Measurements from ENCODE around the gene CLDND1. TPM values are rescaled to one million over a fixed set of nuclear protein-coding genes. Genes with fewer than 3 reads are reported as not detected.
A peak's percentile ranks its signal among the peaks of the same experiment; 100 is the strongest.

CLDND1 gene
- total RNA-seq, 1 experiment from 2014 or later, result 90.7 TPM

- BruUV-seq (replicated peaks), result no TSS peak
- TF ChIP-seq CTCF (conservative IDR thresholded peaks at IDR 0.05; ENCODE audit: low read depth, low read length) (no peak), EZH2 (IDR thresholded peaks at IDR 0.05; ENCODE audit: borderline replicate concordance, low read depth, low read length, poor library complexity, severe bottlenecking) (no peak)
- ChIA-PET CTCF (no interaction called here), POLR2A (ENCODE audit: low non-redundant PET) (no interaction called here)
- Histone ChIP-seq H3K36me3 (ENCODE audit: insufficient read depth, low read length, poor library complexity, severe bottlenecking) (no peaks in the 10 kb centered on the region), H3K27ac (ENCODE audit: low read depth, low read length, poor library complexity, severe bottlenecking) (no peak overlapping the region), H3K27me3 (replicated peaks; ENCODE audit: insufficient read depth, low read depth, low read length, poor library complexity) (peaks cover 8% of the 10 kb centered on the region), H3K4me3 (ENCODE audit: low read depth, low read length, poor library complexity, severe bottlenecking) (no peak overlapping the region), H3K9me3 (ENCODE audit: low read depth, low read length, poor library complexity, severe bottlenecking) (no peaks in the 10 kb centered on the region), H3K4me1 (ENCODE audit: insufficient read depth, low read length, poor library complexity, severe bottlenecking) (no peaks in the 10 kb centered on the region)
- DNase-seq (ENCODE audit: low spot score), result no peak
- intact Hi-C loops (cut with micrococcal nuclease; ENCODE audit: unreplicated experiment), result no loop called here
These were observed 6.0 kb upstream of the CLDND1 start for GRCh38 chr3:98528474-98529346.

- H3K27ac ChIP-seq (ENCODE audit: low read depth, low read length, poor library complexity, severe bottlenecking), result no peak overlapping the region
- DNase-seq (ENCODE audit: low spot score), result no peak
- H3K4me3 ChIP-seq (ENCODE audit: low read depth, low read length, poor library complexity, severe bottlenecking), result no peak overlapping the region
- POLR2A ChIA-PET (ENCODE audit: low non-redundant PET), result no interaction called here
- intact Hi-C loops (cut with micrococcal nuclease; ENCODE audit: unreplicated experiment), result no loop called here
- TF ChIP-seq CTCF (conservative IDR thresholded peaks at IDR 0.05; ENCODE audit: low read depth, low read length) (no peak), EZH2 (IDR thresholded peaks at IDR 0.05; ENCODE audit: borderline replicate concordance, low read depth, low read length, poor library complexity, severe bottlenecking) (no peak)
- CTCF ChIA-PET, result no interaction called here
- H3K36me3 ChIP-seq (ENCODE audit: insufficient read depth, low read length, poor library complexity, severe bottlenecking), result peaks cover 5% of the 10 kb centered on the region
- no TSS peak for BruUV-seq (replicated peaks)
- no peaks in the 10 kb centered on the region for H3K4me1 ChIP-seq (ENCODE audit: insufficient read depth, low read length, poor library complexity, severe bottlenecking)
- H3K27me3 ChIP-seq (replicated peaks; ENCODE audit: insufficient read depth, low read depth, low read length, poor library complexity), result peaks cover 5% of the 10 kb centered on the region
- H3K9me3 ChIP-seq (ENCODE audit: low read depth, low read length, poor library complexity, severe bottlenecking), result no peaks in the 10 kb centered on the region
These were observed 2.8 kb upstream of the CLDND1 start for GRCh38 chr3:98525494-98525893.

GRCh38 chr3:98521897-98522543 is 682 bp downstream of the CLDND1 start:
- Histone ChIP-seq H3K27me3 (replicated peaks; ENCODE audit: insufficient read depth, low read depth, low read length, poor library complexity) (no peaks in the 10 kb centered on the region), H3K4me1 (ENCODE audit: insufficient read depth, low read length, poor library complexity, severe bottlenecking) (no peaks in the 10 kb centered on the region), H3K36me3 (ENCODE audit: insufficient read depth, low read length, poor library complexity, severe bottlenecking) (peaks cover 21% of the 10 kb centered on the region), H3K4me3 (ENCODE audit: low read depth, low read length, poor library complexity, severe bottlenecking) (peak overlapping the region; percentile 77), H3K27ac (ENCODE audit: low read depth, low read length, poor library complexity, severe bottlenecking) (peak overlapping the region; percentile 83), H3K9me3 (ENCODE audit: low read depth, low read length, poor library complexity, severe bottlenecking) (no peaks in the 10 kb centered on the region)
- ChIA-PET CTCF (no interaction called here), POLR2A (ENCODE audit: low non-redundant PET) (no interaction called here)
- DNase-seq (ENCODE audit: low spot score), result peak; percentile 35
- intact Hi-C loops (cut with micrococcal nuclease; ENCODE audit: unreplicated experiment), result no loop called here
- BruUV-seq (replicated peaks), result no TSS peak
- TF ChIP-seq EZH2 (IDR thresholded peaks at IDR 0.05; ENCODE audit: borderline replicate concordance, low read depth, low read length, poor library complexity, severe bottlenecking) (no peak), CTCF (conservative IDR thresholded peaks at IDR 0.05; ENCODE audit: low read depth, low read length) (no peak)

All from A673 (cell line).